HUDEP-2 (cell line): ENCODE measurements around the gene CD93.

Experiments
- DNase-seq, 76 experiments: peaks; one replicate each; lab custom pipeline; 2025; ENCODE audit not compliant: unreplicated experiment in 76 of 76; lab: John Stamatoyannopoulos, UW

The CD93 gene

DNA sequence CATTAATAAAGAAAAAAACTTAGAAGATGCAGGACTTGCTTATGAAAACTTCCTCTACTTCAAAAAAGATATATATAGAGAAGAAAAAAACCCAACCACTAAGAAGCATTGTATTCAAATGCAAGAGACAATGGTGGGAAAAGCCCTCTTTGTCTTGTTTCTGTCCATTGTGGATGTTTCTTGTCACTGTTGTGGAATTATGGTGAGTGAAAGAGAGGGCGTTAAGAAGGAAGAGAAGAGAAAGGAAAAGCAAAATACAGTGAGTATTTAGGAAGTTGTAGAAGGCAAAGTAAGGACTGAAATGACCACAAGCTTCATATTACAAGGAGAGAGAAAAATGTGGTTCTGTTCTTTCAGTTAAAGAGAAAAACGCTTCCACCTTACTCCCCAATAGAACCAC is 22.5 kb downstream of the CD93 start:
- DNase-seq: no peak

DNA sequence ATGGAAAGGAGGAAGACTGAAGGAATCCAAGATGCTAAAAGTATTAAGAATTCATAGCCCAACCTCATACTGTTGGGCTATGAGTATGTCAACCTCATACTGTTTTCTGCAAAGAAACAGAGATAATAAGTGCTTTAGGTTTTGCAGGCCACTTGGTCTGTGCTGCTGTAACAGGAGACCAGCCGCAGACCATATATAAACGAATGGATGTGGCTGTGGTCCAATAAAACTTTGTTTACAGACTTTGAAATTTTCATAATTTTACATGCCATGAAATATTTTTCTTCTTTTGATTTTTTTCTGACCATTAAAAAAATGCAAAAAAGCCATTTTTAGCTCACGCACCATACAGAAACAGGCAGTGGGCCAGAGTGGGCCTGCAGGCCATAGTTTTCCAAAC is 23.0 kb downstream of the CD93 start:
- DNase-seq: no peak

DNA sequence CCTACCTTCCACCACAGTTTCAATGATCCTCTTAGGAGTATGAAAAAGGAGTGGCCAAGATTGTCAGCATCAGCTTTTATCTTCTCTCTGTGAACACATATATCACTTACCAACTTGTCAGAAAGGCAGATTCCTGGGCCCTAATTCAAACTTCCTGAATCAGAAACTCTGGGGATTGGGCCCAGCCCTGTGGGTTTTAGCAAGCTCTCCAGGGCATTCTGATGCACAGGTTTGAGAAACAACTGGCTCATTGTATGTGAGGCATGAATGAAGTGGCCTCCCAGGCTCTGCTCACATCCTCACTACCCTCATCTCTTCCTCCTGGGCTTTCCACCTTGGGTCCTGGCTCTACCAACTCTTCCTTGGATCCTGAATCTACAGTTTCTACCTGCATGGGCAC is 23.5 kb downstream of the CD93 start:
- no peak for DNase-seq

DNA sequence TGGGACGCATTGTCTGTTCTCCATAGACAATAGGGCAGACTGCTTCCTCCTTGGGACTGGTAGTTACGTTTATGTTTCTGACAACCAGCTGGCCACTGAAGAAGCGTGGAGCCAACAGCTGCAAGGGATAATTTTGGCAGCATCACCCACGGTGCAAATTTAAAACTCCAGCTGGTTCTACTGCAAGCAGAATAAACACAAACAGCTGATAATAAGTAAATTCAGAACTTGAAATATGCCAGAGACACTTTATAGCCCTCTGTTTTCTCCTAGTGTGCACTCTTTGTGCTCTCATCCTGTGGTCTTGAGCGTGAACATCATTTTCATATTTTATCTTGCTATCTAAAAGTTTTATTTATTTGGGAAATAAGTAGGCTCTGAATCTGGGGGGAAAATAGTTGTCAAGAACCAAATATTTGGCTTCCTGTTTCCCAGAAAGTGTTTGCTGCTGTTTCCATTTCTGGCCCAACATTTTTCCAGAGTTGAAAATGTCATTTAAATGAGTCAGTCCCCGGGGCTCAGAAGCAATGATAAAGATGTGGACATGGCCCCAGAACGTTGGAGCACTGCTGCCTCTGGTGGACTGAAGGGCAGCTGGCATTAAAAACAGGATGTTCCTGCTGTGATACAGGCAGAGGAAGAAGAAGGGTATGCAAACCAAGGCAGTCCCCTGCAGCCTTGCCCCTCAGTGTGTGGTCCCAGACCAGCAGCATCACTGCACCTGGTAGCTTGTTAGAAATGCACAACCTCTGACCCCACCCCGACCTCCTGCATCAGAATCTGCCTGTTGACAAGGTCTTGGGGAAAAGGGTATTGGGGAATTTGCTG is 24.2 kb downstream of the CD93 start:
- peak in 8 of 76 experiments; percentile 2 to 20 (median 6) for DNase-seq

DNA sequence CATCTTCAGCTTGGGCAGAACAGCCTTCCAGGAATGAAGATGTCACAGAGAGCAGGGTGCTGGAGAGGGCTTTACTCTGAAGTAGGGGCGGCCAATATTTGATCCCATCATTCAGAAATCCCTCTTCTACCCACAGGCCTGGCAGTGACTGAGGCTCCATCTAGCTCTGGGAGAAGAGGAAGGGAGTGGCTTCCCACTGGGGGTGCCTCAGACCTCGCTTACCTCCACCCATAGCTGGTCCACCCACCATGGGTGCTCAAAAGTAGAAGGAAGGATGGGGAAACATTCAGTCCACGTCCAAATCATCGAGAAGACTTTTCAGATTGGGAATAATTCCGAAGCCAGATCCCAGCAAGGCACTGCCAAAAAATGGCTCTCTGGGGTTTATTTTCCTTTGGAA is 24.9 kb downstream of the CD93 start:
- DNase-seq: no peak

DNA sequence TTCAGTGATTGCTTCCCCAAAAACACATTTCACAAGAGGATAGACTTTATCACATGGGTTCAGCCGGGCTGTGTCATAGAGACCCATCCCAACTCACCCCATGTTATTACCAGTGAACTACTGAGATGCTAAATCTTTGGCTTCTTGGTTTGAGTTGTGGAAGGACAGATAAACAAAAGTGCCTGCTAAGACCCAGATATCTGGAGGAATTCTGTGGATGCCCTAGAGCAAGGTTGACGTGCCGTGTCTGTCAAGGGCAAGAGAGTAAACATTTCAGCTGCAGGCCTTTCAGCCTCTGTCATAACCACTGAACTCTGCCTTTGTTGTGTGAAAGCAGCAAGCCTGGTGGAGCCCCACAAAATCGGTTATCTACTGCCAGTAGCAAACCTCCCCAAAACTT is 25.5 kb downstream of the CD93 start:
- no peak for DNase-seq

DNA sequence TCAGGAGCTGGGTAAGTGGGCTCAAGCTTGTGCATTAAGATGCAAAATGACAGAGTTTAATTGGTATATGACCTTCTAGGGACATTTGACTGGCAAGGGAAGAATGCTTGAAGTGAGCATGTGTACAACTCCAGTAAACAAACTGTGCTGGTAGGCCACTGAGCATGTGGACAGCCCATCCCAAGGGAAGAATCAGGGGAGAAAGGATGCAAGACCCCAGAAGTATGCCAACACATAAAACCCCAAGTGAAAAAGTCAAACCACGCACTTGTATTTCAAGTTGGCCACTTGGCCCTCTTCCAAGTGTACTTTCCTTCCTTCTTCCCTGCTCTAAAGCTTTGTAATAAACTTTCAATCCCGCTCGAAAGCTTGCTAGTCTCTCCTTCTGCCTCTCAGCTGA is 26.3 kb downstream of the CD93 start:
- DNase-seq: no peak

DNA sequence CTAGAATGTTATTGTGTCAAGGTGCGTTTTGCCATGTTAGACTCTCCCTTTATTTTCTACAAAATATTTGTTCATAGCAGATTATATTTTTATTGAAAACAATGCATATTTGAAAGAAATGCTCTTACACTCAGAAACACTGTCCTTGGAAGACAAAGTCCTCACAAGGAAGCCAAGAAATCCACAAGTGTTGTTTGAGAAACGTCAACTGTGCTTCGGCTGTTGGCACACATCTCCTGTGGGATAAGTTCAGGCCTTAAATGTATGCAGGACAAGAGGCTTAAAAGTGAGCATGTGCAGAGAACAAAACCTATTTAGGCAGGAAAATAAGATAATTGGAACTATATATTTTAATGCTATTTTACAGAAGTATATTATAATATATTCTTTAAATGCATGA is 27.1 kb downstream of the CD93 start:
- no peak for DNase-seq

DNA sequence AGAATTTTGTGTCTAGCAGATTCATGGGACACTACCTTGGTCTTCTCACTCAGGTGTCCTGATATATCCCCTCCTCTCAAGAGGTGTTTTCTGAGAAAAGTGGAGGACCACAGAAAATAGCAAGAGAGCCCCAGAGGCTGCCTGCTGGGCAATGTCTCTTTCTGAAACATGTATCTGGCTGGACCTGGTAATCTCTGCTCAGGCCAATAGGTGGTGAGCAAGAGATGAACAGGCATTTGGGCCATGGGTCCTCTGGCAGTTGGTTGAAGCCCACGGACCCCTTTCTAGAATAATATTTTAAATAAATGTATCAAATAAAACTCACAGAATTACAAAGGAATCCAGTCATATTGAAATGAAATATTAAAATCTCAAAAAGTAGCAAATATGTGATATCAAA is 27.9 kb downstream of the CD93 start:
- DNase-seq: no peak

DNA sequence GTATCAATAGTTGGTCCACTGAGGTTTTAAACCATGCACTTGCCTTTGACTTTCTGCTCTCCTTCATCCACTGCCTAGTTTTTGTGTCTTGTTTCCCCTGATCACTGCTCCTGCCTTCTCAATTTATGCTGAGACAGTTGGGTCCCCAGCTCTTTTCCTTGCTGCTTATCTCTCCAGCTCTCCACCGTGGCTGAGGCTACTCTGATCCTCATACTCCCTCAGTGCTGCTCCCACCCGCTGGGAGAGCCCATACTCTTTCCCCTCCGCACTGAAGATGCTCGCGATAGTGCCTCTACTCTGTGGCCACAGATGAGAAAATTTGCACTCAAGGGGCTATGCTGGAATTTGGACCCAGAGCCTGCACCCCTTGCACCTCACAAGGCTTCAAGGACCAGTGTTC is 33.2 kb downstream of the CD93 start:
- no peak for DNase-seq

DNA sequence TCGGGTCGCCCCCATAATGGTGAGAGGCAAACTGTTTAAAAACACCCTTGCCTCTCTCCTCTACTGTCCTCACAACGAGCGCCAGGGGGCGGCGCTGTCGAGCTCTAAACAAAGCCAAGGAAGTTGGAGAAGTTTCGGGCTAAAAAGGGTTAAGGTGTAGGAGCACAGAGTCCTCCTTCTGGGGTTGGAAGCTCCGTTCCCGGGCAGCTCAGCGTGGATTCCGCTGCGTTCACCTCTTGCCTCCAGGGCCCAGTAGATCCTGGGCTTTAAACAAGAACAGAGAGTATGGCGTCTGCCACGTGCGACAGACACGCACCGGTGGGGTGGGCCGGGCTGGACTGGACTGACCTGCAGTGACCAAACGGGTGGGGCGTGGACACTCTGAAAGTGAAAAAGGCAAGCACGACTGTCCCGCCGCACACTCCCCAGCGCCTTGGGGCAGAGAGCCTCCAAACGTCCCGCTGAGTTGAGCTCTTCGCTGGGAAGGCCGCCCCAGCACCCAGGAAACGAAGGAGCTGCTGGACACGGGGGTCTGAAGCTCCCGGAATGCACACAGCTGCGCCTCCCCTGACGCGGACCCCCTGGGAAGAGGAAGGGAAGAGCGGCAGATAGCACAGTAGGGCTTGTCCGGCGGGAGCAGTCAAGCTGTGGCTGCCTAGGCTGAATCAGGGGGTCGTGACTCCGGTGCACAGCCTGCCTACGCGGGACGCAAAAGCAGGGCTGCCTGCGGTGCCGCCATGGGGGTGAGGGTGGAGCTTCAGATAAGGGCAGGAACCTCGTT is 35.1 kb downstream of the CD93 start:
- peak in 61 of 76 experiments; percentile 7 to 73 (median 49) for DNase-seq

DNA sequence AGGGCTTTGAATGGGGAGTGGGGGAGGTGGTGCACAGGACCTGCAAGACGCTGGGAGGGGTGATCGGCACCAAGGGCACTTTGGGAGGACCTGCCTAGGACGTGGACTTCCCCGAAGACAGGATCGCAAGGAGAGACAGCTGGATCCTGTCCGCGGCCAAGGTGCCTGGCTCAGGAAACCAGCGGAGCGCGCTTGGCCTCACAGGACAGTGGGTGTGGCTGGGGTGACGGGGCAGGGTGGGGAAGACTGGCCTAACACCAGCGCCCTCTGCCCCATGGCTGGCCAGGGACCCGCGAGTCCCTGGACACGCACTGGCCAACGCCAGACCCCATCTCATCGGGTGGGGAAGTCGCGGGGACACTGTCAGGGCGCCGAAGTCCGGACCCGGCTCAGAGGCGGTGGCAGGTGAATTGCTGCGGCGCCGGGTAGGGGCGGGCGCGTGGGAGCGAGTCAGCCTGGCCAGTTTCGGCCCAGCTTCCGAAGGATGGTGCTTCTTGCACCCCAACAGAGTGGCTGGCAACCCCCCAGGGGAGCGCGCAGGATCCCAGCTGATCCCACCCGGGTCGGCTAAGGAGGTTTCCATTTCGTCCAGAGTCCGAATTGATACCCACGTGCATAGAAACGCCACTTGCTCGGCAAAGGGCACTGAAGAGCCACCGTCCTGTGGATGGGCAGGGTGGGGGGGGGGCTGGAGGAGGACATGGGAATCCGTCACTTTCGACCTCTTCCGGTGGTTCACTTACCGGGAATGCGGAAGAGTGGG is 35.9 kb downstream of the CD93 start:
- peak in 13 of 76 experiments; percentile 6 to 55 (median 21) for DNase-seq

DNA sequence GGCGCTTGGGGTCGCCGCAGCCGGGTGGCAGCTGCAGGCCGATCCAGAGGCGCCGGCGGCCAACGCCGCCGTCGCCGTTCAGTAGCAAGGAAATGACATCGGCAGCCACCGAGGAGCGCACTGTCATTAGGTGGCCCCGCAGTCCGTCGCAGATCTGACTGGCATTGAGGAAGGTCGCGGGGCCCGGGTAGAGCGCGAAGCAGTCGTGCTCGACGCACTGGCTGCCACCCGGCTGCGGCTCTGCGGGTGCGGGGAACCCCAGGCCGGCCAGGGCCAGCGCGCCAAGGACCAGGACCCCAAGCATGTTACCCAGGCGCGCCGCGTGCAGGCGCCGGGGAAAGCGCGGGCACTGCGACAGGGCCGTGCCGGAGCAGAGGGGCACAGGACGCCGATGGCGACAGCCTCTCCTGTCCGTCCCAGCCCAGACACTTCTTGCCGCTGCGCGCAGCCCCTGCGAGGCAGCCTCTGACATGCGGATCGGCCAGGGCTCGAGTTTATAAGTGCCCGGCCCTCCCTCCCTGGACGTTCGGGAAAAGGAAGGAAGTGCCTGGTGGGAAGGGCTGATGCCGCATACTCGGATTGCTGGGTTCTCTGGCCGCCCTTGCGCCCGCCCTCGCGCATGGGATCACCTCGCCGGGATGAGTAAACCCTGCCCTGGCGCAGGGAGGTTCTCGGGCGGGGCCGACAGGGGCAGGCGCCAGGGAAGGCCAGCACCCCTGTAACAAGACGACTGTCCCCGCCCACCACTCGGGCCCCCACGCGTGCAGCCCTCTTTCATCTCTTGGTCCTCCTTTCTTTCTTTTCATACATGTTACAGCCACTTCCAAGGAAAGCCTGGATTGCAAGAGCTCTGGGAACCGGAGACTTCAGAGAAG is 36.7 kb downstream of the CD93 start, which contains the start of gene THBD:
THBD (minus strand) TSS at position 472 of the 875 bp plus-strand sequence; CDS start at position 304, 168 bp downstream.
- peak in 12 of 76 experiments; percentile 3 to 55 (median 26) for DNase-seq

DNA sequence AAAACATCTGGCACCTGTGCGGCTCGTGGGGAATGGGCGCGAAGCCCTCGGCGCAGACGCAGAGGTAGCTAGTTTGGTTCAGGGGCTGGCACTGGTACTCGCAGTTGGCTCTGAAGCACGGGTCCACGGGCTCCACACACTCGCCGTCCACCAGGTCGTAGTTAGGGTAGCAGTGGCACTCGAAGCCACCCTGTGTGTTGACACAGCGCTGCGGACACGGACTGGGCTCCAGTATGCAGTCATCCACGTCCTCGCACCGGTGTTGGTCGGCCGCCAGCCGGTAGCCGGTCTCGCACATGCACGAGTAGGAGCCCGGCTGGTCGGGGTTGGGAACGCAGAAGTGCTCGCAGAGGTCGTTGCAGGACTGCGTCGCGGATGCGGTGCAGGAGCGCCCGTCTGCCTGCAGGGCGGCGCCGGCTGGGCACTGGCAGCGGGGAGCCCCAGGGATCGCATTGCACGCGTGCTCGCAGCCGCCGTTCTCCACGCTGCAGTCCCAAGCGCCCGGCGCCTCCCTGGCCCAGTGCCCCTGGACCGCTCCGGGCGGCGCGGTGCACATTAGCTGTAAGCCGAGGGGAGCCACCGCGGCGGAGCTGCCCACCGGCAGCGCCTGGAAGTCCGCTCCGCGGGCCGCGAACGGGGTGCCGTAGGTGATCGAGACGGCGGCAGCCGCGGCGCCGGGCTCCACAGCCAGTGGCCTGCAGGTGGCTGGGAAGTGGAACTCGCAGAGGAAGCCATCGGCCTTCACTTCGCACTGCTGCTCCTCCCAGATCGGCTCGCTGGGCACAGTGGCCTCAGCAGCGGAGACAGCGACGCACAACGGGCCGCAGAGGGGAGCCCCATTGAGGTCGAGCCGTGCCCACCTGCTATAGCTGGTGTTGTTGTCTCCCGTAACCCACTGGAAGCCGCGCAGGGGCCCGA is 37.6 kb downstream of the CD93 start:
- peak in 44 of 76 experiments; percentile 8 to 66 (median 33) for DNase-seq

DNA sequence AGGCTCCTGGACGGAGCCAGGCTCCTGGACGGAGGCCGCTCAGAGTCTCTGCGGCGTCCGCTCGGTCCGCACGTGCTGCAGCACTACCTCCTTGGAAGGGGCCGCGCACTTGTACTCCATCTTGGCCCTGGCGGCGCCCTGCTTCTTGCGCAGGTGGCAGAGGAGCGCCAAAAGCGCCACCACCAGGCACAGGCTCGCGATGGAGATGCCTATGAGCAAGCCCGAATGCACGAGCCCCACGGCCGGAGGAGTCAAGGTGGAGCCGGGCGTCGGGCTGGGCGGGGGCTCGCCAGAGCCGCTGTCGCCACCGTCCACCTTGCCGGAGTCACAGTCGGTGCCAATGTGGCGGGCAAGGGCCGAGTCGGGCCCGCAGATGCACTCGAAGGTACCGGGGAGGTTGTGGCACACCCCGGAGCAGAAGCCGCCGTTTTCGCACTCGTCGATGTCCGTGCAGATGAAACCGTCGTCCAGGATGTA is 38.3 kb downstream of the CD93 start:
- DNase-seq: peak in 9 of 76 experiments; percentile 1 to 20 (median 13)

DNA sequence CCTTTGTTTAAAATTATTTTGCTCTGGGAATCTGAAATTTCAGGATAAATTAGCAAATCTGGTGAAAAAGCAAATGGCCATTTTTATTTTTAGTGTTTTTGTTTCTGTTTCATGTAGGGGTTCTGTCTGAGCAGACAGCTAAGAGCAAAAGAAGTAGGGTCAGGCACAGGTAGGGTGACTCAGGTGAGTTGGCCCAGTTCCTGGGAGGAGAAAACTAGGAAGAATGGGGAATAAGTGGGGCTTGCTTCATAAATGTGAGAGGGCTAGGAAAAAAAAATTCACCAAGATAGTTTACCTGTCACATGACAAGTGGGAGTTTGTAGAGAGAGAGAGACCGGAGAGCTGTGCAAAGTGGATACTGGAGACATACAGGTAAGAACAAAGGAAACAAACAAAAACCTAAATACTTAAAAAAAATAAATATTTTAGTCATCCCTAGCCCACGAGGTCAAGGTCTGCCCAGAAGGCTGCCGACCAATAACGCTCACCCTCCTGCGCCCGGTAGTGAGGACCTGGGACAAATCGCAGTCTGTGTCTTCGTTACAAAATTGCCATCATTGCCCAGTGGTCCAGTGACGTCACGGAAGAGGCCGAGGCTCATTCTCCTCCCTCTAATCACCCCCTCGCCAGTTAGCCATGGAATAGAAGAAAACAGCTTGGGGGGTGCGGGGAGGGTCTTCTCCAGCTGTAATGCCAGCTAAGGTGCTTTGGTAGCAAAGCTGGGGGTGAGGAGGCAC is 39.0 kb downstream of the CD93 start:
- no peak for DNase-seq

DNA sequence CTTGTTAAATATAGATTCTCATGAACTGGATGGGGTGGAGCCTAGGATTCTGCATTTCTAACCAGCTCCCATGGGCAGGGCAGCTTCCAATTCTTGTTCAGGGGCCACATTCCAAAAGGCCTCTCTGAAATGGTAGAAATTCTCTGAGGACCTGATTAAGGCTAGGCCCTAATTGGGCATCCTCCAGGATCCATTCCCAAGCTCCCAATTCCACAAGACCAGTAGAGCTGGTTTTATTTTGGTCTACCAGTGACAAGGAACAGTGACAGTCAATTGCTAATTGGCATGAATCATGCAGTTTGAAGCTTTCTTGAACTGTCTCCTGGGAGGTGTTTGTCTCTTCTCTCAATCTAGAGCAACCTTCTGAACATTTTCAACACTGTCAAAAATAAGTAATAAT is 39.7 kb downstream of the CD93 start:
- no peak for DNase-seq

DNA sequence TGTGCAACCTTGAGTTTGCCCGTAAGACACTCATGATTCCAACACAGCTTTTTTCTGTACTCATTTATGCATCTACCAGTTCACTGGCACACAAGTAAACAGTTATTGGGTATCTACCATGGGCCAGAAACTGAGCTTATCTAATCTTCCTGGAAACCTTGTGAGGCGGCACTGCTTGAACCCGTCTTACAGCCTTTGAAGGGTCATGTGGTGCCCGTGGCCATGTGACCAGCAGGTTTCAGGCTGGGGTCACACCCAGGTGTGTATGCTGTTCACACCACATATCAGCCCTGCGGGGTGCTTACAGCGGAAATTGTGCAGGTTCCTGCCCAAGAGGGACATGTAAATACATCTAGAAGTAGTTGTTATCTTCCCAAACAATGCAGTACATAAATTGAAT is 42.7 kb downstream of the CD93 start:
- DNase-seq: peak in 53 of 76 experiments; percentile 4 to 70 (median 37)
